Right atrium auricular region (tissue), 2 donors: ENCODE data around the gene ZKSCAN5. TPM values are rescaled to one million over a fixed set of nuclear protein-coding genes. Genes with fewer than 3 reads are reported as not detected.
"Not testable (repeated sequence)": the region's sequence is repeated elsewhere in the genome, so short reads cannot be mapped to it uniquely, and the experiment has no call there.

Experiments used
- DNase-seq: peaks from one replicate; pipeline ENCODE4 v3.0.0-alpha.2; 2019; ENCODE audit warnings: low spot score
- H3K27ac ChIP-seq, 2 donors: fragments of 200-600 bp; sonication (generic); 1 replicate in 1 of 2; 2 replicates in 1 of 2; pipeline ENCODE4 v1.5.1; 2016 to 2019
- H3K27me3 ChIP-seq, 2 donors: fragments of 200-600 bp; sonication (generic); one replicate each; pipeline versions ENCODE4 v1.5.1 to v1.6.0; 2017 to 2019
- H3K36me3 ChIP-seq: fragments of 200-600 bp; sonication (generic); one replicate; pipeline ENCODE4 v1.5.1; 2016
- H3K4me1 ChIP-seq, 2 donors: fragments of 200-600 bp; sonication (generic); one replicate each; pipeline versions ENCODE4 v1.5.1 to v1.6.0; 2017 to 2019
- H3K4me3 ChIP-seq, 2 donors: fragments of 200-600 bp; sonication (generic); 1 replicate in 1 of 2; 2 replicates in 1 of 2; pipeline ENCODE4 v1.5.1; 2017 to 2019; ENCODE audit warnings: mild to moderate bottlenecking in 1 of 2, moderate library complexity in 1 of 2
- H3K9me3 ChIP-seq, 2 donors: fragments of 200-600 bp; sonication (generic); one replicate each; pipeline ENCODE4 v1.5.1; 2019
- CTCF ChIP-seq, 2 donors: fragments of 200-600 bp; sonication (generic); IDR thresholded peaks; one replicate each; pipeline ENCODE4 v1.5.1; 2019; ENCODE audit warnings: antibody characterized with exemption in 2 of 2
- total RNA-seq, 2 donors: library from RNA; depleted of rRNA; stranded (reverse); fragments of >200 nt; gene quantifications; one replicate each; pipeline ENCODE4 v1.1.0, GENCODE V29; 2016

The ZKSCAN5 gene
- total RNA-seq, 2 donors from 2014 or later = 5.4 to 6.3 TPM

GRCh38 chr7:99576251-99576650 is 71.8 kb downstream of the ZKSCAN5 start:
- Histone ChIP-seq H3K9me3 (no peaks in the 10 kb centered on the region), H3K4me3 (no peak overlapping the region), H3K27ac (no peak overlapping the region), H3K36me3 (peaks cover 18% of the 10 kb centered on the region), H3K27me3 (no peaks in the 10 kb centered on the region), H3K4me1 (peaks cover 0 to 11% of the 10 kb centered on the region in 2 donors)
- DNase-seq = no peak
- TF ChIP-seq CTCF (IDR thresholded peaks at IDR 0.05) = no peak

- Histone ChIP-seq H3K9me3 (no peaks in the 10 kb centered on the region), H3K36me3 (no peaks in the 10 kb centered on the region), H3K27me3 (no peaks in the 10 kb centered on the region), H3K4me3 (peak overlapping the region; percentile 46 to 62), H3K27ac (peak overlapping the region in 1 of 2 donors; percentile 62), H3K4me1 (peaks cover 0 to 11% of the 10 kb centered on the region in 2 donors)
- TF ChIP-seq CTCF (IDR thresholded peaks at IDR 0.05) = no peak
- DNase-seq = no peak
Observed at GRCh38 chr7:99579281-99579955, 75.0 kb downstream of the ZKSCAN5 start.

GRCh38 chr7:99579956-99580777 is 75.7 kb downstream of the ZKSCAN5 start:
- peak; percentile 18 to 44 for TF ChIP-seq CTCF (IDR thresholded peaks at IDR 0.05)
- Histone ChIP-seq H3K36me3 (no peaks in the 10 kb centered on the region), H3K4me3 (peak overlapping the region; percentile 46 to 62), H3K4me1 (peaks cover 0 to 11% of the 10 kb centered on the region in 2 donors), H3K27me3 (no peaks in the 10 kb centered on the region), H3K27ac (peak overlapping the region; percentile 32 to 62), H3K9me3 (no peaks in the 10 kb centered on the region)
- no peak for DNase-seq

GRCh38 chr7:99580778-99581332 is 76.4 kb downstream of the ZKSCAN5 start:
- not testable (repeated sequence) for H3K9me3 ChIP-seq, DNase-seq, H3K36me3 ChIP-seq, H3K27me3 ChIP-seq
- Histone ChIP-seq H3K4me3 (peak overlapping the region; percentile 46 to 62), H3K4me1 (peaks cover 0 to 11% of the 10 kb centered on the region in 2 donors), H3K27ac (peak overlapping the region; percentile 32 to 62)

Other genes starting within 250 kb of the ZKSCAN5 start
- gene MYH16, start 231.8 kb upstream of the ZKSCAN5 start, total RNA-seq = not detected
- gene ARPC1A, start 178.8 kb upstream of the ZKSCAN5 start, total RNA-seq = 100 to 1,000 TPM; 108 to 117 TPM
- 100 to 1,000 TPM in 1 of 2 donors, 10 to 100 TPM in 1; 53.0 to 115 TPM for gene ARPC1B, start 129.9 kb upstream of the ZKSCAN5 start, total RNA-seq
- gene PDAP1, start 96.1 kb upstream of the ZKSCAN5 start, total RNA-seq = 10 to 100 TPM; 70.9 to 93.3 TPM
- 10 to 100 TPM; 36.7 to 57.0 TPM for gene BUD31, start 95.7 kb upstream of the ZKSCAN5 start, total RNA-seq
- 1 to 10 TPM; 4.6 to 5.3 TPM for gene PTCD1, start 65.9 kb upstream of the ZKSCAN5 start, total RNA-seq
- gene CPSF4, start 65.7 kb upstream of the ZKSCAN5 start, total RNA-seq = 10 to 100 TPM; 12.4 to 18.8 TPM
- gene ATP5MF, start 38.5 kb upstream of the ZKSCAN5 start, total RNA-seq = 1,000 to 10,000 TPM; 2,443 to 2,651 TPM
- gene ZNF789, start 31.8 kb upstream of the ZKSCAN5 start, total RNA-seq = 1 to 10 TPM in 1 of 2 donors, under 1 TPM in 1; 0.48 to 2.6 TPM
- gene ZNF394, start 4.4 kb upstream of the ZKSCAN5 start, total RNA-seq = 10 to 100 TPM; 10.8 to 20.2 TPM
- 1 to 10 TPM; 4.6 to 5.0 TPM for gene FAM200A, start 47.5 kb downstream of the ZKSCAN5 start, total RNA-seq
- gene ZNF655, start 54.0 kb downstream of the ZKSCAN5 start, total RNA-seq = 10 to 100 TPM; 36.2 to 41.9 TPM
- gene TMEM225B, start 93.6 kb downstream of the ZKSCAN5 start, total RNA-seq = not detected
- gene ZSCAN25, start 112.3 kb downstream of the ZKSCAN5 start, total RNA-seq = 1 to 10 TPM; 6.0 to 6.1 TPM
- gene CYP3A5, start 175.3 kb downstream of the ZKSCAN5 start, total RNA-seq = 1 to 10 TPM in 1 of 2 donors, under 1 TPM in 1; 0.59 to 1.2 TPM
- 1 to 10 TPM in 1 of 2 donors, under 1 TPM in 1; 0.82 to 2.0 TPM for gene CYP3A7, start 230.5 kb downstream of the ZKSCAN5 start, total RNA-seq